HCT116 (cell line): ENCODE data around the gene CPSF4L.

Experiments
- CEBPB ChIP-seq: IDR thresholded peaks from 2 replicates; pipeline ENCODE4 v1.6.1; 2012; ENCODE audit warnings: low read depth
- EZH2 ChIP-seq: fragments of 200-600 bp; sonication (generic); IDR thresholded peaks from 2 replicates; pipeline ENCODE4 v1.6.1; 2017; ENCODE audit warnings: antibody characterized with exemption, mixed run types
- EZH2phosphoT487 ChIP-seq: fragments of 200-600 bp; IDR thresholded peaks from 2 replicates; pipeline ENCODE4 v1.6.1; 2018; ENCODE audit warnings: antibody characterized with exemption, borderline replicate concordance
- JUND ChIP-seq: IDR thresholded peaks from 2 replicates; pipeline ENCODE4 v1.6.1; 2012
- POLR2A ChIP-seq: IDR thresholded peaks from 2 replicates; pipeline ENCODE4 v1.7.0; 2011; ENCODE audit warnings: borderline replicate concordance; ENCODE audit not compliant: insufficient read depth, insufficient read length; ENCODE audit errors: extremely low read depth
- POLR2AphosphoS5 ChIP-seq: IDR thresholded peaks from 2 replicates; pipeline ENCODE4 v1.6.1; 2011; ENCODE audit warnings: mild to moderate bottlenecking, low read depth, low read length, moderate library complexity
- RAD21 ChIP-seq: IDR thresholded peaks from 2 replicates; pipeline ENCODE4 v1.6.1; 2012; ENCODE audit warnings: low read depth, mild to moderate bottlenecking
- SIN3A ChIP-seq: IDR thresholded peaks from 2 replicates; pipeline ENCODE4 v1.6.1; 2012; ENCODE audit warnings: low read depth
- YY1 ChIP-seq: IDR thresholded peaks from 2 replicates; pipeline ENCODE4 v1.6.1; 2011; ENCODE audit warnings: low read length, low read depth, moderate library complexity, mild to moderate bottlenecking; ENCODE audit not compliant: insufficient replicate concordance; ENCODE audit errors: extremely low read depth
- TF ChIP-seq, protein P1 (sequence below), 3 experiments: fragments of 200-600 bp in 1 of 3; sonication (generic) in 1 of 3; IDR thresholded peaks in 2 of 3; conservative IDR thresholded peaks in 1 of 3; 2 replicates each; pipeline ENCODE4 v1.5.1; 2012 to 2017; ENCODE audit warnings: low read depth in 2 of 3, low read length in 2 of 3, antibody characterized with exemption in 1 of 3, borderline replicate concordance in 1 of 3, control low read depth in 1 of 3, mild to moderate bottlenecking in 1 of 3, mixed read lengths in 1 of 3, mixed run types in 1 of 3, moderate library complexity in 1 of 3; ENCODE audit not compliant: insufficient read depth in 1 of 3
- TF ChIP-seq, protein P2 (sequence below): IDR thresholded peaks from 2 replicates; pipeline ENCODE4 v1.6.1; 2011; ENCODE audit warnings: mild to moderate bottlenecking, low read length, moderate library complexity; ENCODE audit not compliant: insufficient replicate concordance; ENCODE audit errors: extremely low read depth
- TF ChIP-seq, protein P3 (sequence below): IDR thresholded peaks from 2 replicates; pipeline ENCODE4 v1.6.1; 2012

DNA sequence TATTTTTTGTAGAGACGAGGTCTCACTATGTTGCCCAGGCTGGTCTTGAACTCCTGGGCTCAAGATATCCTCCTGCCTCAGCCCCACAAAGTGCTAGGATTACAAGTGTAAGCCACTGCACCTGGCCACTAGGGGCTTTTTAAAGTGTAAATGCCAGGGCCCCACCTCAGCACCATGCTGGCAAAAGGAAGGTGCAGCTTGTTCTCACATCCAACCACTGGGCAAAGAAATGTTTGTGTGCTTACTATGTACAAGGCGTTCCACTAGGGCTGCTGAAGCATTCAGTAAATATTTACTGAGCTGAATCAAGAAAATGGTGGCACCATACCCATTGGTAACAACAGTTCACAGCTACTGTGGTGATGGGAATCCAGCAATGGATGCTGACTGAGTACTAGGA, 46.2 kb downstream of the CPSF4L start:
- TF ChIP-seq, protein P1, sequence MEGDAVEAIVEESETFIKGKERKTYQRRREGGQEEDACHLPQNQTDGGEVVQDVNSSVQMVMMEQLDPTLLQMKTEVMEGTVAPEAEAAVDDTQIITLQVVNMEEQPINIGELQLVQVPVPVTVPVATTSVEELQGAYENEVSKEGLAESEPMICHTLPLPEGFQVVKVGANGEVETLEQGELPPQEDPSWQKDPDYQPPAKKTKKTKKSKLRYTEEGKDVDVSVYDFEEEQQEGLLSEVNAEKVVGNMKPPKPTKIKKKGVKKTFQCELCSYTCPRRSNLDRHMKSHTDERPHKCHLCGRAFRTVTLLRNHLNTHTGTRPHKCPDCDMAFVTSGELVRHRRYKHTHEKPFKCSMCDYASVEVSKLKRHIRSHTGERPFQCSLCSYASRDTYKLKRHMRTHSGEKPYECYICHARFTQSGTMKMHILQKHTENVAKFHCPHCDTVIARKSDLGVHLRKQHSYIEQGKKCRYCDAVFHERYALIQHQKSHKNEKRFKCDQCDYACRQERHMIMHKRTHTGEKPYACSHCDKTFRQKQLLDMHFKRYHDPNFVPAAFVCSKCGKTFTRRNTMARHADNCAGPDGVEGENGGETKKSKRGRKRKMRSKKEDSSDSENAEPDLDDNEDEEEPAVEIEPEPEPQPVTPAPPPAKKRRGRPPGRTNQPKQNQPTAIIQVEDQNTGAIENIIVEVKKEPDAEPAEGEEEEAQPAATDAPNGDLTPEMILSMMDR (IDR thresholded peaks at IDR 0.05 in 2 of 3, conservative IDR thresholded peaks at IDR 0.05 in 1 of 3; ENCODE audit: borderline replicate concordance in 1 of 3, insufficient read depth in 1 of 3, low read depth in 2 of 3, low read length in 2 of 3) = peak in 2 of 3 experiments; percentile 68 to 69; a peak in 4 of 6 replicates
- no peak for TF ChIP-seq POLR2A
- TF ChIP-seq POLR2AphosphoS5 = no peak
- TF ChIP-seq, protein P2, sequence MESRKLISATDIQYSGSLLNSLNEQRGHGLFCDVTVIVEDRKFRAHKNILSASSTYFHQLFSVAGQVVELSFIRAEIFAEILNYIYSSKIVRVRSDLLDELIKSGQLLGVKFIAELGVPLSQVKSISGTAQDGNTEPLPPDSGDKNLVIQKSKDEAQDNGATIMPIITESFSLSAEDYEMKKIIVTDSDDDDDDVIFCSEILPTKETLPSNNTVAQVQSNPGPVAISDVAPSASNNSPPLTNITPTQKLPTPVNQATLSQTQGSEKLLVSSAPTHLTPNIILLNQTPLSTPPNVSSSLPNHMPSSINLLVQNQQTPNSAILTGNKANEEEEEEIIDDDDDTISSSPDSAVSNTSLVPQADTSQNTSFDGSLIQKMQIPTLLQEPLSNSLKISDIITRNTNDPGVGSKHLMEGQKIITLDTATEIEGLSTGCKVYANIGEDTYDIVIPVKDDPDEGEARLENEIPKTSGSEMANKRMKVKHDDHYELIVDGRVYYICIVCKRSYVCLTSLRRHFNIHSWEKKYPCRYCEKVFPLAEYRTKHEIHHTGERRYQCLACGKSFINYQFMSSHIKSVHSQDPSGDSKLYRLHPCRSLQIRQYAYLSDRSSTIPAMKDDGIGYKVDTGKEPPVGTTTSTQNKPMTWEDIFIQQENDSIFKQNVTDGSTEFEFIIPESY = no peak
- no peak for TF ChIP-seq JUND
- TF ChIP-seq, protein P3, sequence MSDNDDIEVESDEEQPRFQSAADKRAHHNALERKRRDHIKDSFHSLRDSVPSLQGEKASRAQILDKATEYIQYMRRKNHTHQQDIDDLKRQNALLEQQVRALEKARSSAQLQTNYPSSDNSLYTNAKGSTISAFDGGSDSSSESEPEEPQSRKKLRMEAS = no peak
- TF ChIP-seq RAD21 = no peak
- no peak for TF ChIP-seq EZH2
- TF ChIP-seq EZH2phosphoT487 = no peak
- no peak for TF ChIP-seq SIN3A
- TF ChIP-seq YY1 = no peak
- no peak for TF ChIP-seq CEBPB
